Measurements from ENCODE around the gene PNISR.

The PNISR gene

DNA sequence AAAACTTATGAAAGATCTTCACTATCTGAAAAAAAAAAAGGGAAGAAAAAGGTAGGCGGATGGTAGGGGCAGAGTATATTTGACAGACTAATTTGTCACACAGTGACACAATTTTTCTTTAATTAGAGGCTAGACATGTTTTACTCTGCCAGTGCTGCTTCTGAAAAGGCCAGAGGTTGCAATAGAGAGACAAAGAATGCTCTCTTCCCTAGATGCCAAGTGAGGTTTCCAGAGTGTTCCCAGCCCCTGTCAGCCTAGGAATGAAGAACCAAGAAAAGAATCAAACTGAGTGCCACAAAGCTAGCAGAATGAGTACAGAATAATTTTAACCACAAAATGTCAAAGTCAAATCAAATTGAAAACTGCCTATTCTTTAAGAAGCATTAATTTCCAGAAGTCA is 13.0 kb downstream of the PNISR start:
- DNase-seq (ENCODE audit: extremely low read depth in 1 of 2, low read depth in 1 of 2), result no peak

DNA sequence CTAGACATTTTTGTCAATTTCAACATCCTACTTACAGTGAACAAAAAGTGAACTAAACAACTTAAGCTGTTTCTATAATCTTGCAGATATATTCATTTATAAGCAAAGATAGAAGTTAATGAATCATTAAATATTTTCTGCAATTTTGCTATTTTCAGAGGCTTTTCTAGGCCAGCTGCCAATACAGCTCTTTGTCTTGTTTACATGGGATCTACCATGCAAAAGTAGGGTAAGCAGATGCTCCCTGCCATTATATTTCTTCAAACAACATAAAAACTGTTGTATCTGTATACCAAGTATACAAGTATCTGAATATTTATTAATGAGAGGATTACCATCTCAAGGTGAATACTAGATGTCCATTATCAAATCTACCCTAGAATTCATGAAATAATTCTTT is 15.4 kb downstream of the PNISR start:
- no peak for DNase-seq (ENCODE audit: extremely low read depth in 1 of 2, low read depth in 1 of 2)

GRCh38 chr6:99407076-99407475 is 18.0 kb downstream of the PNISR start:
- DNase-seq (ENCODE audit: extremely low read depth in 1 of 2, low read depth in 1 of 2), result no peak

DNA sequence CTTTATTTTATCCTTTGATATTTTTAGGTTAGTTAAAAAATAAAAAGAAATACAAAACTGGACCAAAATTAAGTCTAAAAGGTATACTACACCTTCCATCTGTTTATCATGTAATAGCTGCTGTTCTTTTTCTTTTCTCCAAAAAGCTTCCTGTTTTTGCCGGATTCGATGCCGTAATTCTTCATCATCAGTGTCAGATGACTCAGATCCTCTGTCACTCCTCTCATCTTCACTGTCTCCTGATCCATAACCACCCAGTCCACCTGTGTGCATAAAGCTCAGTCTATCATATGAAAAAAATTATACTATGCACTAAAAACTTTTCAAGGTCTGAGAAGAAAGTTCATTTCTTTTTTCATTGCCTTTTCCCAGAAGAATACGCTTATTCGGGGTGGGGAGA is 22.7 kb downstream of the PNISR start:
- no peak for DNase-seq (ENCODE audit: extremely low read depth in 1 of 2, low read depth in 1 of 2)

DNA sequence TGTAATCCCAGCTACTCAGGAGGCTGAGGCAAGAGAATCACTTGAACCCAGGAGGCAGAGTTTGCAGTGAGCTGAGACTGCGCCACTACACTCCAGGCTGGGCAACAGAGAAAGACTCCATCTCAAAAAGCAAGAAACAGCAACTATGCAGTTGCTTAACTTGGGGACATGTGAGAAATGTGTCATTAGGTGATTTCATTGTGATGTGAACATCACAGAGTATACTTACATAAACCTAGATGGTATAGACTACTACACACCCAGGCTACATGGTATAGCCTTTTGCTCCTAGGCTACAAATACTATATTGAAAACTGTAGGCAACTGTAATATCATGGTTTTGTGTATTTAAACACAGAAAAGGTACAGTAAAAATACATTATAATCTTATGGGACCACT is 27.8 kb downstream of the PNISR start:
- no peak for DNase-seq (ENCODE audit: extremely low read depth in 1 of 2, low read depth in 1 of 2)

- peak; percentile 4 to 52 for DNase-seq (ENCODE audit: extremely low read depth in 1 of 2, low read depth in 1 of 2)
Measured at GRCh38 chr6:99393698-99394531, 31.2 kb downstream of the PNISR start, which contains the start of gene COQ3. COQ3 (minus strand) TSS chr6:99394195; CDS start chr6:99394179, 16 bp downstream.

GRCh38 chr6:99393366-99393697 is 31.8 kb downstream of the PNISR start:
- no peak for DNase-seq (ENCODE audit: extremely low read depth in 1 of 2, low read depth in 1 of 2)

- no peak for DNase-seq (ENCODE audit: extremely low read depth in 1 of 2, low read depth in 1 of 2)
Measured at GRCh38 chr6:99390896-99391295, 34.2 kb downstream of the PNISR start.

DNA sequence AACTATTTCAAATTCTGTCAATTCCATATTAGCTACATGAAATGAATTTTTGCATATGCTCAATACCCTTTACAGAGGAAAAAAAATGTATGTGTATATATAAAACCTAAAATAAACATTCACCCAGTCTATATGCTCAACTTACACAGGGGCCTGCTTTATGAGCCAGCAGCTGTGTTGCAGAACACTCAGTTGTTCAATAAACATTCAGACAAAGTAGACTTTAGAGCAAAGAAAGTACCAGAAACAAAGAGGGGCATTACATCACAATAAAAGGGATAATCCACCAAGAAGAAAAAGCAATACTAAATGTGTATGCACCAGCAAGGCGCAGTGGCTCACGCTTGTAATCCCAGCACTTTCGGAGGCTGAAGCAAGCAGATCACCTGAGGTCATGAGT is 40.6 kb downstream of the PNISR start:
- no peak for DNase-seq (ENCODE audit: extremely low read depth in 1 of 2, low read depth in 1 of 2)

DNA sequence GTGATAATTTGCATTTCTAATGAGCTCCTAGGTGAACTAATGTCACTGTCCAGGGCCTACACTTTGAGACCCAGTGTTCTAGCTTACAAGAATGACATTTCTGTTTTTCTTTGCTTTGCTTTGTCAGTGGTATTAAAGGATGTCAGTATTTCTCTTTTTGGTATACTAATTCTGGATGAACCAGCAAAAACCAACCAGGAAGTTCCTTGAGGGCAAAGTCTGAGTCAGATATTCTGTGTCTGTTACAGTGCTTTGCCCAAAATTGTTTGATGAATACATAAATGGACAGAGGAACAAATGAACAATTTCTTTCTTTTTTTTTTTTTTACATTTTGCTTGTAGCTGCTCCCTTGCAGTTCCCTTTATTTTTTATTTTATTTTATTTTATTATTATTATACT is 46.5 kb downstream of the PNISR start:
- no peak for DNase-seq (ENCODE audit: extremely low read depth in 1 of 2, low read depth in 1 of 2)

DNA sequence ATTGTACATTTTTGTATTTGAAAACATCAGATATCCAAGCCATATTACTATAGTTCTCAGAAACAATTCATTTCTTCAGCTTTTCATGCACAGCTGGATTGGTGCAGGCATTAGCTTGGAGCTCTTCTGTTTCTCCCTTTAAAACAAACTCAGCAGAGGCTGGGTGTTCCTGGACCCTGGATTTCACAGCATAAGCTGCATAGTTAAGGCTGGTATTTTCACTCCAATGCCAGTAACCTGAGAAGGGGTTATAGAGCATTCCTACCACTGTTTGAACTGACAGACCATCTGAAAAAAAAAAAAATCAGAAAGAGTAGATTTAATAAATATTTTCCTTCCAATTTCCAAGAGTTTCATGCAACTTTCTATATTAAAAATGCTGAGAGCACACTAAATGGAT is 55.6 kb downstream of the PNISR start:
- DNase-seq (ENCODE audit: extremely low read depth in 1 of 2, low read depth in 1 of 2), result no peak

GRCh38 chr6:99366852-99367251 is 58.3 kb downstream of the PNISR start:
- no peak for DNase-seq (ENCODE audit: extremely low read depth in 1 of 2, low read depth in 1 of 2)

DNA sequence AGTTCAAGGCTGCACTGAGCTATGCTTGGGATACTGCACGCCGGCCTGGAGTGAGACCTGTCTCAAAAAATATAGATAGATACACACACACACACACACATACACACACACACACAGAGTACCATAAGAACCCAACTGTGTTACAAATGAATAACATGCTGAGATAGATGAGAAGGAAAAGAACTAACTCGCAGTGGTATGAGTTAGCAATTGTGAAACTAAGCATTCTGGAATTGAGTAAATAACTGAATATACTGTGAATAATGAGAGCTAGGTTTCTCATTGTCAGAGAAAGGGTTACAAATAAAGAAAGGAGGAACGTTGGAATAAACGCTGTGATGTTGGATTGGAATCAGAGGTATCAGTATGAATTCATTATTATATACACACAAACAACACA is 61.1 kb downstream of the PNISR start:
- DNase-seq (ENCODE audit: extremely low read depth in 1 of 2, low read depth in 1 of 2), result no peak

DNA sequence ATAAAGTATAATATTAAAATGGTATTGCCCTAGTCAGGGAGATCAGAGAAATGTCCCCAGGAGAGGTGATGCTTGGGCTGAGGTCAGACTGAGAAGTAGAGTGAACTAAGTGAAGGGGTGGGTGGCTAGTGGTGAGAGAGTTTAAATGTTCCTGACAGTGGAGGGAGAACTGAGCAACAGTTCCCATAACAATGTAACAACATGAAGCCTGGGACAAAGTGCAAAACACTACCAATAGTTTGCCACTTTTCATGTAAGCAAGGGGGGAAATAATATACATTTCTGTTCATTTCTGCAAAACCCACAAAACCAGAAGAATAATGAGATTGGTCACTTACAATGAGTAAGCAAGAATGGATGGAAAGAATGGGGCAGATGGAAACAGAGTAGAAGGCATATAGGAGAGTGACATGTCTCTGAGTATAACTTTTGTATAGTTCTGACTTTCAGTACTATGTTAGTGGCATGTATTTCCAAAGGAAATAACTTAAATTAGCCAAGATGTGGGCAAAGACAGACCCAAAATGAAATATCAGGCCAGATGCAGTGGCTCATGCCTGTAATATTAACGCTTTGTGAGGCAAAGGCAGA is 62.3 kb downstream of the PNISR start:
- DNase-seq (ENCODE audit: extremely low read depth in 1 of 2, low read depth in 1 of 2), result no peak

GRCh38 chr6:99359800-99360199 is 65.3 kb downstream of the PNISR start:
- DNase-seq (ENCODE audit: extremely low read depth in 1 of 2, low read depth in 1 of 2), result no peak

DNA sequence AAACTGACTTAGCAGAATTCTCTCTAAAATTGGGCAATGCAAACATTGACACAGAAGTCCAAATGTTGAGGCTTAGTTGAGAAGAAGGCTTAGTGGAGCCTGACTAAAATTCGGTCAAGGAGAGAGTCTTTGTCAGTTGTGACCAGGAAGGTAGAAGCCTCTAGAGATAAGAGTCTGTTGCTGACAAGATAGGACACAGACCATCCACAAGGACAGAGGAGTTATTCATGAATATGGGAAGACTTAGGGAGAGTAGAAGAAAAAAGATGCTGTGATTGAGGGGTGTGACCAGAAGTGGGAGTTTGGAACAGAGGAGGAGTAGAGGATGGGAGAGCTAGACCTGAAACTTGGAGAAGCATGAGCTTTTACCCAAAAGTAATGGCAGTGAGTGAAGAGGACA is 68.5 kb downstream of the PNISR start:
- no peak for DNase-seq (ENCODE audit: extremely low read depth in 1 of 2, low read depth in 1 of 2)

DNA sequence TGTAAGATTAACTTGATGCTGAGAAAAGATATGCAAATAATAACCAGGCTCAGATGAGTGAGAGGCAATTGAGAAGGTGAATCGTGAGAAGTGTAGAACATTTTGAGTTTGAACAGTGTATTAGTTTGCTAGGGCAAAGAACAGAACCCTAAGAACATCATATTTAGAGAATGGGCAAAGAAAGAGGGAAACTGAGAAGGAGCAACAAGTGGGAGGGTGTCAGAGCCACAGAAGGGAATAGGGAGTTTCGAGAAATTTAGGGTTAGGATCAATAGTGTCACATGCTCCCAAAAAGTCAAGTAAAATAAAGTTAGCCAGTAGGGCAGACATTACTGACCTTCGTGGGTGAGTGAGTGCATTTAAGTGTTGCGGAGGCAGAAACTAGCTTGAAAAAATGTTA is 70.1 kb downstream of the PNISR start:
- no peak for DNase-seq (ENCODE audit: extremely low read depth in 1 of 2, low read depth in 1 of 2)

- no peak for DNase-seq (ENCODE audit: extremely low read depth in 1 of 2, low read depth in 1 of 2)
Measured at GRCh38 chr6:99353126-99353525, 72.0 kb downstream of the PNISR start.

DNA sequence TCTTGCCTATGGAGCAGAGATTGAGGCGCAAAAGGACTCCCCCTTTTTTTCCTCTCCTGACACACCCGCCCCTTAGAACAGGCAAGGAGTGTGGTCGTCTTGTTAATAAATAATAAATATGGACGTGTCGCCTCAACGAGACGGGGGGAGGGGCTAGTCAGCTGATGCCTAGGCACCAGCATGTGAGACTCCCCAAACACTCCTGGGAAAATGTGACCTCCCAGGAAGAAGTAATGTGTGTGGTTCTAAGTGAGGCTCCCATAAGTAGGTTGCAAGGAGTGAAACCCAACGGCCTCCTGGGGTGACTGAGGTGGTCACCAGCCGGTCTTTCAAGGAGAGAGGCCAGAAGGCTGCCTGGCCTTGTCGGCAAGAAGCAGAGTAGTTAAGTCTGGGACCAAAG is 74.5 kb downstream of the PNISR start:
- no peak for DNase-seq (ENCODE audit: extremely low read depth in 1 of 2, low read depth in 1 of 2)

- no peak for DNase-seq (ENCODE audit: extremely low read depth in 1 of 2, low read depth in 1 of 2)
Measured at GRCh38 chr6:99349171-99350141, 75.7 kb downstream of the PNISR start, which contains the start of gene FAXC. FAXC (minus strand) TSS chr6:99349674; CDS start chr6:99349372, 302 bp downstream.

Data from activated CD8-positive, alpha-beta memory T cell treated with anti-CD3 and anti-CD28 coated beads for 1 hour (primary cell).